ENCODE measurements around the gene NEK9. TPM values are rescaled to one million over a fixed set of nuclear protein-coding genes. Genes with fewer than 3 reads are reported as not detected.

Gene NEK9
- total RNA-seq, 1 experiment from 2014 or later: 50.8 TPM

DNA sequence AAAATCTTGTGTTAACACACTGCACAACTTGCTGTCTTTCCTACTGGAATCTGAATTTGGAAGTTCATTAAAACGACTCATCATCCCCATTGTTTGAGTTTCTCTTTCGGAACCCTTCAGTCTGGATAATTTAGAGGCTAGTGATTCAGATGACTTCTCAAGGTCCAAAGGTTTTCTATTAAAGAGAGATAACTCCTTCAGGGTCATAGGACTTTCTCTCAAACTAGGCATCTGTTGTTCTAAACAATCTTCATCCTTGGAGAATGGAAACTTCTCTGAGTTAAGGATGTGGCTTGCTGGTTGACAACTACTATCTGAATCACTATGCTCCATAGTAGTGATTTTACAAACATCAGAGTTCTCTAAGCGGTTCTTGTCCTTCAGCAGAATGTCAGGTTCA, 79.9 kb downstream of the NEK9 start:
- H3K9me3 Mint-ChIP-seq: no peaks in the 10 kb centered on the region
- peaks cover 8% of the 10 kb centered on the region; the same call in 1 of the 2 replicates for H3K4me1 Mint-ChIP-seq
- H3K36me3 Mint-ChIP-seq: peaks cover 13% of the 10 kb centered on the region
- no peaks in the 10 kb centered on the region for H3K27me3 Mint-ChIP-seq (ENCODE audit: low read depth)
- no peak overlapping the region for H3K4me3 Mint-ChIP-seq
- no peak overlapping the region for H3K27ac Mint-ChIP-seq
- DNase-seq (ENCODE audit: low spot score): no peak
- no peak for ATAC-seq
- no peak for TF ChIP-seq MYBL2 (CRISPR knock-in tag; IDR thresholded peaks at IDR 0.05)
- no peak for TF ChIP-seq ZNF416 (CRISPR knock-in tag; IDR thresholded peaks at IDR 0.05)
- no peak for TF ChIP-seq EMX1 (CRISPR knock-in tag; IDR thresholded peaks at IDR 0.05)
- no peak for TF ChIP-seq SMAD3 (CRISPR knock-in tag; IDR thresholded peaks at IDR 0.05; ENCODE audit: borderline replicate concordance)
- TF ChIP-seq TEAD1 (CRISPR knock-in tag; IDR thresholded peaks at IDR 0.05): no peak
- TF ChIP-seq NFYB (CRISPR knock-in tag; conservative IDR thresholded peaks at IDR 0.05; ENCODE audit: low read depth): no peak
- TF ChIP-seq ATF2 (CRISPR knock-in tag; IDR thresholded peaks at IDR 0.05; ENCODE audit: borderline replicate concordance, low read depth): no peak
- no peak for TF ChIP-seq JUN (CRISPR knock-in tag; IDR thresholded peaks at IDR 0.05)
- TF ChIP-seq ELF4 (CRISPR knock-in tag; IDR thresholded peaks at IDR 0.05; ENCODE audit: low read depth): no peak
- TF ChIP-seq ZNF423 (CRISPR knock-in tag; IDR thresholded peaks at IDR 0.05): no peak
- TF ChIP-seq SOX15 (CRISPR knock-in tag; IDR thresholded peaks at IDR 0.05): no peak
- TF ChIP-seq SP1 (CRISPR knock-in tag; conservative IDR thresholded peaks at IDR 0.05): no peak
- TF ChIP-seq ZSCAN18 (CRISPR knock-in tag; IDR thresholded peaks at IDR 0.05): no peak
- TF ChIP-seq, protein P1, sequence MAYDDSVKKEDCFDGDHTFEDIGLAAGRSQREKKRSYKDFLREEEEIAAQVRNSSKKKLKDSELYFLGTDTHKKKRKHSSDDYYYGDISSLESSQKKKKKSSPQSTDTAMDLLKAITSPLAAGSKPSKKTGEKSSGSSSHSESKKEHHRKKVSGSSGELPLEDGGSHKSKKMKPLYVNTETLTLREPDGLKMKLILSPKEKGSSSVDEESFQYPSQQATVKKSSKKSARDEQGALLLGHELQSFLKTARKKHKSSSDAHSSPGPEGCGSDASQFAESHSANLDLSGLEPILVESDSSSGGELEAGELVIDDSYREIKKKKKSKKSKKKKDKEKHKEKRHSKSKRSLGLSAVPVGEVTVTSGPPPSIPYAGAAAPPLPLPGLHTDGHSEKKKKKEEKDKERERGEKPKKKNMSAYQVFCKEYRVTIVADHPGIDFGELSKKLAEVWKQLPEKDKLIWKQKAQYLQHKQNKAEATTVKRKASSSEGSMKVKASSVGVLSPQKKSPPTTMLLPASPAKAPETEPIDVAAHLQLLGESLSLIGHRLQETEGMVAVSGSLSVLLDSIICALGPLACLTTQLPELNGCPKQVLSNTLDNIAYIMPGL (CRISPR knock-in tag; IDR thresholded peaks at IDR 0.05): no peak
- no peak for TF ChIP-seq ZNF138 (CRISPR knock-in tag; conservative IDR thresholded peaks at IDR 0.05)
- no peak for TF ChIP-seq NR3C1 (CRISPR knock-in tag; conservative IDR thresholded peaks at IDR 0.05; ENCODE audit: low read depth)
- TF ChIP-seq TEAD4 (CRISPR knock-in tag; IDR thresholded peaks at IDR 0.05): no peak
- CTCF ChIA-PET: interaction anchor here (1.4 kb wide), 1 partner anchor 102 kb away, joined by 5 read pairs; no protein-coding TSS in a partner anchor
- POLR2A ChIA-PET: no interaction called here

DNA sequence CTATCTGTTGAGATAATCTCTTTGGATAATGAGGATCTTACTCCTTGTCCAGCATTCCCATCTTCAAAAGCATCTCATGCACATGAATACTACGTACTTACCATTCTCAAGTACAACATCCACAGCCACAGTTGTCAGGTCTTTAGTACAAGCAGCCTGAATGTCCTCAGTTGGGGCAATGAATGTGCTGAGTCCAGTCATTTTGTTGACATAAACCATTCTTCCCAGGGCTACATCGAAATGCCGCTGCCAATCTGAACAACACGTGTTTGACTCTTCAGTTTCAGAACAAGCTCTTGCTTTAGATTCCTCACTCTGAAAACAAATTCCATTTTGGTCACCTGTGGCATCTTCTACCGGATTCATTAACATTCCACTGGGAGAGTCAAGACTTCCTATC, 80.6 kb downstream of the NEK9 start:
- DNase-seq (ENCODE audit: low spot score) (no peak), ATAC-seq (no peak)
- H3K9me3 Mint-ChIP-seq: no peaks in the 10 kb centered on the region
- no peaks in the 10 kb centered on the region for H3K27me3 Mint-ChIP-seq (ENCODE audit: low read depth)
- peaks cover 4% of the 10 kb centered on the region; the same call in 1 of the 2 replicates for H3K4me1 Mint-ChIP-seq
- H3K27ac Mint-ChIP-seq: 0 out of 2 replicates have a peak overlapping the region, but pooled peaks have one; percentile 16
- TF ChIP-seq JAZF1 (CRISPR knock-in tag; IDR thresholded peaks at IDR 0.05): no peak
- H3K36me3 Mint-ChIP-seq: peaks cover 15% of the 10 kb centered on the region
- no peak overlapping the region for H3K4me3 Mint-ChIP-seq
- ChIA-PET POLR2A (interaction anchor here (0.7 kb wide), 1 partner anchor 443 kb away, joined by 4 read pairs; no protein-coding TSS in a partner anchor), CTCF (interaction anchor here (1.1 to 1.4 kb wide), 2 partner anchors 101 to 185 kb away, joined by 4 to 5 read pairs; no protein-coding TSS in a partner anchor)

GRCh38 chr14:75044752-75045151, 82.1 kb downstream of the NEK9 start:
- H3K27ac Mint-ChIP-seq: no peak overlapping the region
- no peaks in the 10 kb centered on the region for H3K27me3 Mint-ChIP-seq (ENCODE audit: low read depth)
- H3K9me3 Mint-ChIP-seq: no peaks in the 10 kb centered on the region
- no peaks in the 10 kb centered on the region; the same call in 1 of the 2 replicates for H3K4me1 Mint-ChIP-seq
- H3K36me3 Mint-ChIP-seq: peaks cover 19% of the 10 kb centered on the region
- ChIA-PET POLR2A (no interaction called here), CTCF (interaction anchor here (0.7 kb wide), 1 partner anchor 184 kb away, joined by 3 read pairs; no protein-coding TSS in a partner anchor)
- no peak for ATAC-seq
- no peak overlapping the region for H3K4me3 Mint-ChIP-seq
- no peak for DNase-seq (ENCODE audit: low spot score)
- TF ChIP-seq NR1H2 (CRISPR knock-in tag; IDR thresholded peaks at IDR 0.05) (no peak), FOXK1 (CRISPR knock-in tag; IDR thresholded peaks at IDR 0.05) (no peak), RORB (CRISPR knock-in tag; IDR thresholded peaks at IDR 0.05) (no peak), MXD4 (CRISPR knock-in tag; IDR thresholded peaks at IDR 0.05; ENCODE audit: borderline replicate concordance) (no peak), ZNF263 (CRISPR knock-in tag; IDR thresholded peaks at IDR 0.05; ENCODE audit: low read depth) (no peak), ZNF423 (CRISPR knock-in tag; IDR thresholded peaks at IDR 0.05) (no peak), IRF2 (CRISPR knock-in tag; IDR thresholded peaks at IDR 0.05; ENCODE audit: borderline replicate concordance, low read depth) (no peak), TCF7 (CRISPR knock-in tag; IDR thresholded peaks at IDR 0.05; ENCODE audit: low read depth) (no peak), ZNF219 (CRISPR knock-in tag; IDR thresholded peaks at IDR 0.05; ENCODE audit: borderline replicate concordance) (no peak), ATF2 (CRISPR knock-in tag; IDR thresholded peaks at IDR 0.05; ENCODE audit: borderline replicate concordance, low read depth) (no peak), NFYB (CRISPR knock-in tag; conservative IDR thresholded peaks at IDR 0.05; ENCODE audit: low read depth) (no peak)
- TF ChIP-seq, protein P2, sequence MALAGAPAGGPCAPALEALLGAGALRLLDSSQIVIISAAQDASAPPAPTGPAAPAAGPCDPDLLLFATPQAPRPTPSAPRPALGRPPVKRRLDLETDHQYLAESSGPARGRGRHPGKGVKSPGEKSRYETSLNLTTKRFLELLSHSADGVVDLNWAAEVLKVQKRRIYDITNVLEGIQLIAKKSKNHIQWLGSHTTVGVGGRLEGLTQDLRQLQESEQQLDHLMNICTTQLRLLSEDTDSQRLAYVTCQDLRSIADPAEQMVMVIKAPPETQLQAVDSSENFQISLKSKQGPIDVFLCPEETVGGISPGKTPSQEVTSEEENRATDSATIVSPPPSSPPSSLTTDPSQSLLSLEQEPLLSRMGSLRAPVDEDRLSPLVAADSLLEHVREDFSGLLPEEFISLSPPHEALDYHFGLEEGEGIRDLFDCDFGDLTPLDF (CRISPR knock-in tag; IDR thresholded peaks at IDR 0.05): no peak
